ENCODE measurements around the gene GSG1L. TPM values are rescaled to one million over a fixed set of nuclear protein-coding genes. Genes with fewer than 3 reads are reported as not detected.
"Not testable (repeated sequence)": the region's sequence is repeated elsewhere in the genome, so short reads cannot be mapped to it uniquely, and the experiment has no call there.

GSG1L gene
- total RNA-seq, 1 donor from 2014 or later: not detected

- no peak for DNase-seq (ENCODE audit: low spot score)
These were observed 82.4 kb downstream of the GSG1L start for GRCh38 chr16:27980919-27981700.

GRCh38 chr16:27980076-27980775, 83.3 kb downstream of the GSG1L start:
- no peak for DNase-seq (ENCODE audit: low spot score)

GRCh38 chr16:27979668-27980067, 83.8 kb downstream of the GSG1L start:
- DNase-seq (ENCODE audit: low spot score): not testable (repeated sequence)

- DNase-seq (ENCODE audit: low spot score): no peak
These were observed 84.6 kb downstream of the GSG1L start for GRCh38 chr16:27978876-27979275.

GRCh38 chr16:27977966-27978365, 85.5 kb downstream of the GSG1L start:
- peak; percentile 14 for DNase-seq (ENCODE audit: low spot score)

GRCh38 chr16:27976990-27977389, 86.5 kb downstream of the GSG1L start:
- no peak for DNase-seq (ENCODE audit: low spot score)

GRCh38 chr16:27974896-27975540, 88.5 kb downstream of the GSG1L start:
- no peak for DNase-seq (ENCODE audit: low spot score)

GRCh38 chr16:27973678-27974077, 89.8 kb downstream of the GSG1L start:
- no peak for DNase-seq (ENCODE audit: low spot score)

GRCh38 chr16:27972500-27972899, 91.0 kb downstream of the GSG1L start:
- DNase-seq (ENCODE audit: low spot score): peak; percentile 13

- no peak for DNase-seq (ENCODE audit: low spot score)
These were observed 93.9 kb downstream of the GSG1L start for GRCh38 chr16:27969574-27969973.

- DNase-seq (ENCODE audit: low spot score): no peak
These were observed 96.3 kb downstream of the GSG1L start for GRCh38 chr16:27967169-27967568.

GRCh38 chr16:27966756-27967155, 96.8 kb downstream of the GSG1L start:
- DNase-seq (ENCODE audit: low spot score): no peak

- no peak for DNase-seq (ENCODE audit: low spot score)
These were observed 97.7 kb downstream of the GSG1L start for GRCh38 chr16:27965801-27966200.

- DNase-seq (ENCODE audit: low spot score): no peak
These were observed 100.0 kb downstream of the GSG1L start for GRCh38 chr16:27963471-27963965.

GRCh38 chr16:27962197-27962596, 101.3 kb downstream of the GSG1L start:
- no peak for DNase-seq (ENCODE audit: low spot score)

GRCh38 chr16:27961296-27961620, 102.3 kb downstream of the GSG1L start:
- no peak for DNase-seq (ENCODE audit: low spot score)

- no peak for DNase-seq (ENCODE audit: low spot score)
These were observed 102.8 kb downstream of the GSG1L start for GRCh38 chr16:27960619-27961295.

GRCh38 chr16:27959914-27960313, 103.6 kb downstream of the GSG1L start:
- no peak for DNase-seq (ENCODE audit: low spot score)

- no peak for DNase-seq (ENCODE audit: low spot score)
These were observed 109.3 kb downstream of the GSG1L start for GRCh38 chr16:27954191-27954590.

GRCh38 chr16:27952811-27953210, 110.7 kb downstream of the GSG1L start:
- DNase-seq (ENCODE audit: low spot score): no peak

- DNase-seq (ENCODE audit: low spot score): no peak
These were observed 111.9 kb downstream of the GSG1L start for GRCh38 chr16:27951489-27952120.

Data from mucosa of gallbladder (tissue), 1 donor.